SHP77 treated with DMSO at 0.1 percent for 48 hours (cell line): Measurements from ENCODE around the gene PLGRKT.
"Not testable (repeated sequence)": the region's sequence is repeated elsewhere in the genome, so short reads cannot be mapped to it uniquely, and the experiment has no call there.

Experiments used
- DNase-seq: peaks from one replicate; lab custom pipeline; 2025; lab: John Stamatoyannopoulos, UW

Gene PLGRKT

DNA sequence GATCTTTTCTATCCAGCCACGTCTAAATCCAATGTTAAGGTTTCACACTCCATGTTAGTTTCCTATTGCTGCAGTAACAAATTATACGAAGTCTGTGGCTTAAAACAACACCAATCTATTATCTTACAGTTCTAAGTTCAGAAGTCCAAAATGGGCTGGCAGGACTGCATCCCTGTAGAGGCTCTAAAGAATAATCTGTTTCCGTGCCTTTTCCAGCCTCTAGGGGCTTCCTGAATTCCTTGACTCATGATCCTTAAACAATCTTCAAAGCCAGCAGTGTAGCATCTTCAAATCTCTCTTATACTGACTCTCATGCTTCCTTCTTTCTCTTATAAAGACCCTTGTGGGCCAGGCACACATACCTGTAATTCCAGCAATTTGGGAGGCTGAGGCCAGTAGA, 6.8 kb downstream of the PLGRKT start:
- no peak for DNase-seq

DNA sequence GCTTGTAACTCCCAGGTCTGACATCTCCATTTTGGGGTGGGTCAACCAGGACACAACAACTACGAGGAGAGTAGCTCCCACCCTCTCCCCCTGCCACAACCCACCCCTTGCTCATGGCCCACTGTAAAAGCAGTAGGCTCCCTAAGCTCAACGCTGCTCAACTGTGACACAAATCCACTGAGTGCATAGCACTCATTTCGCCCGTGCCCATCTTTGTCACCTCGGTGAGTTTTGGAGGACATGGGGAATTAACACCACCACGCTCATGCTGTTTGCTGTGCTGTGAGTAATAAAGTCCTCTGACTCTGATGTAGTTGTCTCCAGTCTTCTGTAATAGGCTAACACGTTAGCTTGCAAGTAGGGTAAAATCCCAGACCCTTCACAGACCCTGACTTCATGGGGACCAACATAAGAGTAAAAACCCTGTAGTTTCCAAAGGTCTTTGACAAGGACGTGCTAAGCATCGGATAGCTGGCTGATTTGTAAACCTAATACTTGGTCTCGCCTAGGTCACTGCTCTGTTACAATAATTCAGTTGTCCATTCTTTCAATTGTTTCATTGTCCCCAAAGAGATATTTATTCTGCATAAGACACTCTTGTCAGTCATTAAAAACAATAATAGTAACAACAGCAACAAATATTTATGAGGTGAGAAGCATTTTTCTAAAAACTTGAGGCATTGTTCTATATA, 7.7 kb downstream of the PLGRKT start:
- DNase-seq: no peak

DNA sequence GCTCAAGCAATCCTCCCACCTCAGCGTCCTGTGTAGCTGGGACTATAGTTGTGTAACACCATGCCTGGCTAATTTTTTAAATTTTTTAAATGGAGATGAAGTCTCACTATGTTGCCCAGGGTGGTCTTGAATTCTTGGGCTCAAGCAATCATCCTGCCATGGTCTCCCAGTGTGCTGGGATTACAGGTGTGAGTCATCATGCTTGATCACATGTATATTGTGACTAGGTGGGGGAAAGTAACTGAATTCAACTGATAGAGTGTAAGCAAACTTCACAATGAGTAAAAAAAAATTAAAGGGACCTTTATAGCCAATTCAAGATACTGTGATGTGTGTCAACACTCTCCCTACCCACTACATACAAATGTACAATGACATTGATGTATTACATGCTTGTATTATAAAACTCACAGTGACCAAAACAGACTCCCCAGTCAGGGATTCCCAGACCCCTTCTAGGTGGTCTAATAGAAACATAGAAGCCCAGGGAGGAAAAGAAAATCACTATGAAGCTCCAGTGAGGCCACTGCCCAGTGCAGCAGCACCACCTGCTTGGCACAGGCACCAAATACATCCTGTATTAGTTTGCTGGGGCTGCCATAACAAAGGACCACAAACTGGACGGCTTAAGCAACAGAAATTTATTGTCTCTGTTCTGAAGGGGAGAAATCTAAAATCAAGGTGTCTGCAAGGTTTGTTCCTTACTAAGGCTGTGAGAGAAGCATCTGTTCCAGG, 8.8 kb downstream of the PLGRKT start:
- no peak for DNase-seq

DNA sequence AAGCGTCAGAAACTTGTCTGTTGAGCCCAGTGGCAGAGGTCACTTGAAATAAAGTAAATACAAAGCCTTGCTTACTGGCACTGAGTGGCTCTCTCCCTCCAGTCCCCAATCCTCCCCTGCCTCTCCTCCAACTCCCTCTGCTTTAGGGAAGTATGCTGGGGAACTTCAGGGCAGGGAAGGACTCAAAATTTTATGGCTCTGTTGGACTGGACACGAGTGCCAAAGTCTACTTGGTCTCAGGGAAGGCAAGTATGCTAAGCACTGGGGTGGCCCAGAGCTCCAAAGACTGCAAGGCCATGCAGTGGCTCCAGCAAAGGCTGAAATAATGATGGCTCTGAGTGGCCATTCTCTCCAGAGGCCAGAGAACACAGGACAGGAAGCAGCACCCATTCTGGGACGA, 9.6 kb downstream of the PLGRKT start:
- no peak for DNase-seq

DNA sequence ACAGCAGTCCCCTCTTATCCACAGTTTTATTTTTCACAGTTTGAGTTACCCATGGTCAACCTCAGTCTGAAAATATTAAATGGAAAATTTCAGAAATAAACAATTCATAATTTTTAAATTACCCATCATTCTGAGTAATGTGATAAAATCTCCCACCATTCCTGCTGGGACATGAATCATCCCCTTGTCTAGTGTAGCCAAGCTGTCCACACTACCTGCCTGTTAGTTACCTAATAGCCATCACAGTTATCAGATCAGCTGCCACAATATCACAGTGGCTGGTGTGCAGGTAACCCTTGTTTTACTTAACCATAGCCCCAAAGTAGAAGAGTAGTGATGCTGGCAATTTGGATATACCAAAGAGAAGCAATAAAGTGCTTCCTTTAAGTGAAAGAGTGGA, 10.7 kb downstream of the PLGRKT start:
- no peak for DNase-seq

DNA sequence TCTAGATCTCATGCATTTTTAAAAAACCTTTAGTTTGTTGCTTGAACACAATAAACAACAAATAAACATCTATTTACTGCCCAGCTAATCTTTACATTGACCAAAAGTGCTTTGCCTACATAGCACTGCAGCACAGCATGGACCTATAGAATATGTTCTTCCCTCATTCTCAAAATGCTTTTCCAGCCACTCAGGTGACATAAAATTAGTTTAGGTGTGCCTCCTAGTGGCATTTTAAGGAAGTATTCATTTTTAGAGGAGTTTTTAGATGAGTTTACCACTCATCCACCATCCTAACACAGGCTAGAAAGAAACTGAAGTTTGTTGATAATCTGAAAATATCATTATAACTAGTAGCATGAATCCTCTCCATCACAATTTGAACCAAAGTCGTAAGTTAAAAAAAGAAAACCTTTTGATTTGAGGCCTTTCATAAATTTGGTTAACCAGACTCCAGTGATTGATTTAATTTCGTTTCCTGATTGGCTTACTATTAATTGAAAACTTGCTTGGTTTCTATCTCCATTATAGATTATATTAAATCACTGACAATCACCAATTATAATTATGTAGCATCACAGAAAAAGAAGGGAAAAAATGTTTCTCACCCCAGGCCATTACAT, 12.6 kb downstream of the PLGRKT start:
- DNase-seq: no peak

DNA sequence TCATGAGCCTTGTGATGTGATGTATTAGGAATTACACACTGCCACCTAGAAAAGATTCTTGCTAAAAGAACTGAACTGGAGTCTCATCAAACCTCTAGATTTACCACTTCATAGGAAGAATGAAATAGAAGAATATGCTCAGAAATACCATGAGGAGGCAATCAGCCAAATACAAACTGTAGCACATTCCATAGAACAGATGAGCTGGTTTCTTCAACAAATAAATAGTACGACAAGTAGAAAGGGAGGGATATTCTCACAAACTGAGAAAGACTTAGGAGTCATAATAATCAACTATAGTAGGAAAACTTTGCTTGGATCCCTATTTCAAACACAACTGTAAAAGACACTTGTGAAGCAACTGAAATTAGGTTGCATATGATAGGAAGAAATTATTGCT, 15.4 kb downstream of the PLGRKT start:
- DNase-seq: no peak

DNA sequence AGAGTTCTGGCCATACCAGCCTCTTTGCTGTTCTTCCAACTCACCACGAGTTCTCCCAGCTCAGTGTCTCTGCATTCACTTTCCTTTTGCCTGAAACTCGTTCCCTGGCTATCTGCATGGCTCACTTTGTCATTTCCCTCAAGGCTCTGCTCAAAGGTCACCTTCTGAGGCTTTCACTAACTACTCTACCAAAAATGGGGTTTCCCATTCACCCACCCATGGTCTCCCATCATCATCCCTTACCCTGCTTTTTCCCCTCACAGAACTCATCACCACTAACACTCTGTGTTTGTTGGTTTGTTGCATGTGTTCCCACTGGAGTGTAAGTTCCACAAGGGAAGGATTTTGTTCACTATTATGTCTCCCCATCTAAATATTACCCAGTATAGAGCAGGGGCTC, 16.6 kb downstream of the PLGRKT start:
- no peak for DNase-seq

DNA sequence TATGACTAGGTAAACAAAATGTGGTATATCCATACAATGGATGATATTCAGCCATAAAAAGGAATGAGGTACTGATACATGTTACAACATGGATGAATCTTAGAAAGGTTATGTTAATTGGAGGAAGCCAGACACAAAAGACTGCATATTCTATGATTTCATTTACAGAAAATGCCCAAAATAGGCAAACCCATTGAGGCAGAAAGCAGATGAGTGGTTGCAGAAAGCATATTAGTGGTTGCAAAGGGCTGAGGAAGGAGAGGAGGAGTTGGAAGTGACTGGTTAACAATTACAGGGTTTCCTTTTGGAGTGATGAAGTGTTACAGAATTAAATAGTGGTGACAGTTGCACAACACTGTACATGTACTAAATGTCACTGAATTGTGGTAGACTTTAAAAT, 17.7 kb downstream of the PLGRKT start:
- DNase-seq: no peak

DNA sequence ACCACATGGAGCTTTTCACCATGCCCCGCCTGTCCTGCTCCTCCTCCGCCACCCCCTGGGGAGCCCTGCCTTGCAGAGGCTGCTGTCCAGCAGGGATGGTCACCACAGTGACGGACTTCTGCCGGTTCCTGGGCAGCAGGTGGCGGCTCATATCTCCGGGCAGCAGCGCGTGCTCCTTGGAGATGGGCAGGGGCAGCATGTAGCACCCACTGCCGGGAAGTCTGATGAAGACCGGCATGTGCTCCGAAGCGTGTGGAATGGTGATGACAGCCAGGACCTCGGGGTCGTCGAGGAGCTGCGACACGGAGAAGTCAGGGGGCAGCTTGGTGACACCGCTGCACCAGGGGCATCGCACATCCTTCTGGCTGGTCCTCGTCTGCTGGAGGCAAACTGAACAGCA, 19.2 kb downstream of the PLGRKT start:
- DNase-seq: no peak

DNA sequence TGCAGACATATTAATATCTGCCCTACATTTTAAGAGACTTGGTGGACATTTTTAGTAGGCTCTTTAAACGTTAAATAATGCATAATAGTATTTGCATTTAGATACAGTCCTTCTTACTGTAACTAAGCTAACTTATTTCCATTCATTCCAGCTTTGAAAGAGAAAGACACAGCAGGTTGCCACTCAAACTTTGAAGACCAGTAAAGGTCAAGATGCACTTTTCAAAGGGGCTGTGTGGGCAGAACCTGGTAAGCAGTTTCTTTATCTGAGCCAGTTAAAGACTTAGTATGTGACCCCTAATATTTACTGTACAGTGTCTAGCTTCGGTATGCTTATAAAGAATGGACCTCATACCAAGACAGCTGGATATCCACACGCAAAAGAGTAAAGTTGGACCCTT, 20.8 kb downstream of the PLGRKT start:
- no peak for DNase-seq

DNA sequence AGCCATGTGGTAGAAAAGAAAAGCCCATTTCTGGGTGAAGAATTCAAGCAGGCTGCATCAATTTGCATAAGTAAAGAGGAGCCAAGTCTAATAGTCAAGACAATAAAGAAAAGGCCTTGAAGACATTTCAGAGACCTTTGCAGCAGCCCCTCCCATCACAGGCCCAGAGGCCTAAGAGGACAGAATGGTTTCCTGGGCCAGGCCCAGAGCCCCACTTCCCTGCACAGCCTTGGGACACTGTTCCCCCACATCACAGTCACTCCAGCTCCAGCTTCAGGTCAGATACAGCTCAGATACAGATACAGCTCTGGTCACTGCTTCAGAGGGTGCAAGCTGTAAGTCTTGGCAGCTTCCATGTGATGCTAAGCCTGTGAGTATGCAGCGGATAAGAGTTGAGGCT, 29.1 kb downstream of the PLGRKT start:
- no peak for DNase-seq

DNA sequence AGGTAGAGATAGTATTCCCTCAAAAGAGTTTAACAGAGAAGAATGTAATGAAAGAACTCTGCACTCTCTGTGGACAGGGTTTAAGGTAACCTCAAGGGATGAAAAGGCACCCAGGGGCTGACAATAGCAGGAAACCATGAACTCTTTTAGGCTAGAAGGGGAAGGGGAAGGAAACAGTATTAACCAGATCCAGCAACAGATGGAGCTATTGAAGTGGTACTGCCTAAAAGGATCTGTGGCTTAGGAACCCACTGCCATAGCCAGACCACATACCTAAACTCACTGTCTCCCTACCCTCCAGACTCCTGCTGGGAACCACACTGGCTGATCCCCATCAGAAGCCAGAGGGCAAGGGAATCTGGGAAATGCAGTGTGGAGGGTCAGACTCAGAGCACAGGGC, 35.5 kb downstream of the PLGRKT start:
- DNase-seq: no peak

DNA sequence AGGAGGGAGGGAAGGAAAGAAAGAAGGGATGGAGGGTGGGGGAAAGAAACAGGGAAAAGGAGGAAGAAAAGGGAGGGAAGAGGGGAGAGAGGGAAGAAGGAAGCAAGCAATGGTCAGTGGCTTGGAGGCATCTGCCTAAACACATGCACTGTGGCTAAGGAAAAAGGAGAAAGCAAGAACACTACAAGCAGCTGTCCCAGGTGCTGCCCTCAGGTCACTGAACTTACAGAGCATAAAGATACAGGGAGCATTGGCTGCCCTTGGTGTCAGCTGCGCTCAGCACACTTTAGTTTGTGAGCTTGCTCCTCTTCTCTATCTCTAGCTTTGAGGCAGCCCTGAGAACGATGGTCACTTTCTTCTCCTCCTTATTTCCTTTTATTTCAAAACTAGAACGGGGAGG, 40.2 kb downstream of the PLGRKT start:
- not testable (repeated sequence) for DNase-seq

DNA sequence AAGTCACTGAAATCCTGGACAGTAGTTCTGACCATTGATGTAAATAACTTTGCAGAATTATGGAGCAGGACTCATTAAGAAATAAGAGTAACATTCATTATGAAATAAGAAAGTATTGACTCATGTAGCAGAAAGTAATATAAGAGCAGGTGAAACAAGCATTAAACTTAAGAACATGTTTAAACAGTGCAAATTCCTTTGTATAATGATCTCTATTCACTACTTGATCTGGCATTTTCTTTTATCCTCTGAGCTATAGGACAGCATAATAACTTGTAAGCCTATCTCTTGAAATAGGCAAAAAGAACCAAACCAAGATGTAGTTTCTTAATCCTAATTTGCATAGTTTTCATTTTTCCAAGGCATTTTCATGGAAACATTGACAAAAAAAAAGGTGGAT, 42.3 kb downstream of the PLGRKT start:
- no peak for DNase-seq

DNA sequence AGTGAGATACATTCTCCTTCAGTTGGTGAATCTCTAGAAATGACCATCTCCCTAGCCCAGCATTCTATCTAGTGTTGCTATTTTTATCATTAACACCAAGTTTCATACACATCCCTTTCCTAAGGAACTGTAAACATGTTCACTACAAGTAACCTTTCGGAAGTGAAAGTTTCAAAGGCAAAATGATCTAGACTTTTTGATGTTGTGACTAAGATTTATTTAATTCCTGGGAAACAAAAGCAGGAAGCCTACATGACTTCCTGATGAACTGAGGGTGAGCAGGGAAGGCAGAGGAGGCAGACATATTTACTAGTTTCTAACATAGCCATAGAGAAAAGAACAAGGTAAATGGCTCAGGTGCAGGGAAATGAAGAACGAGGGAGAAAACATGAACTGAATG, 43.7 kb downstream of the PLGRKT start:
- not testable (repeated sequence) for DNase-seq

DNA sequence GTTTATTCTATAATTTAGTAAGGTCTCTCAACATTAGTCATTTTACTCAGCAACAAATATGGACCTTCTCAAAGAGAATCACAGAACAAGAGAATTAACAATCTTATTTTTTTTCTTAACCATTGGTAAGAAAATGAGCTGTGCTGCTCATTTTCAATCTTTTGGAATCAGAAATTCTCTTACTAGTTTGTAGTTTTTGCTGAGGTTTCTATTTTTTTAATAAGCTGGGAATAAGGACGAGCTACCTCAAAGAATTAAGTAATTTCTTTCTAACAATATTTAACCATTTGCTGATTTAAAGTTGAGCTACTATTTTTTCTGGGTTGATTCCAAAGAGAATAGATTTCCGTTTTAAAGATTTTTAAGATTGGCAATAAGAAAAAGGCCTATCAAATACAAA, 44.2 kb downstream of the PLGRKT start:
- DNase-seq: no peak

DNA sequence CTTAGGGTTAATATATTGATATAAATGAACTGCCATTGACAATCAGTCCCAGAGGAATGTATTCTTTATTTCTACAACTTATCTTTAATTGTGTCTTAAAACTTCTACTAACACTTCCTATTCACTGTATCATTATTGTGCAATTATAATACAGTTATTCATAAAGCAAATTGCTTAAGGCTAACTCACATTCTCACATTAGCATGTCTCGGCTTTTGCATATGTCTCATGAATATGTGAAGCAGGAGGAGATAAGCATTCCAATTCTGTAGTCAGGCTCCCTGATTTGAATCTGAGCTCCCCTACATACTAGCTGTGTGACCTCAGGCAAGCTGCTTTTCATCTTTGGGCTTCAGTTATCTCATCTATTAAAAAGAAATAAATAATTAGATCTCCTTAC, 45.4 kb downstream of the PLGRKT start:
- DNase-seq: no peak

DNA sequence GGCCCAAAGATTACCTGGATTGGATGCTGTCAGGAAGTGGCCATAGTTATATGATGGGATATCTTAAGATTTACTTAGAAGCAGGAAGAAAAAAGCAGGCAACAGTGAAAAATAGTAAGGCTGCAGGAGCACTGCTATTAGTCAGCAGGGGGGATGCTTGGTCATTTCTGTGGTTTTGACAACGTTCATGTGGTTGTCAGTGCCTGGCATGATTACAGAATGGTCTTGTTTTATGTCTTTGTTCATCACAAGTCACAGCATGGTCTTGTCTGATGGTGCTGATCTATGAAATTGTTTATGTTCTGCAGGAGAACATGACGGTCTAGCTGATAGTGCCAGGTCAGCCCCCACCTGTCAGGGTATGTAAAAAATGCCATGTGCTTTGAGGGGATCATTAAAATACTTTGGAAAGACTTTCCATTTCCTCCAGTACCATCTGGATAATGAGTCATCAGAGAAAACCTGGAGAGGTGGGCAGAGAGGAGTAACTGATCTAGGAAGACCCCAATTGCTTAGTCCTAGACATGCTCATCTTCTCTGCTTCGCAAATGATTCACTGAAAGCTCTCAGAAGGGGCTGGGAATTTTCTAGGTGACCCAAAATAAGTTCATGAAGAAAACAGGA, 48.5 kb downstream of the PLGRKT start:
- DNase-seq: no peak

DNA sequence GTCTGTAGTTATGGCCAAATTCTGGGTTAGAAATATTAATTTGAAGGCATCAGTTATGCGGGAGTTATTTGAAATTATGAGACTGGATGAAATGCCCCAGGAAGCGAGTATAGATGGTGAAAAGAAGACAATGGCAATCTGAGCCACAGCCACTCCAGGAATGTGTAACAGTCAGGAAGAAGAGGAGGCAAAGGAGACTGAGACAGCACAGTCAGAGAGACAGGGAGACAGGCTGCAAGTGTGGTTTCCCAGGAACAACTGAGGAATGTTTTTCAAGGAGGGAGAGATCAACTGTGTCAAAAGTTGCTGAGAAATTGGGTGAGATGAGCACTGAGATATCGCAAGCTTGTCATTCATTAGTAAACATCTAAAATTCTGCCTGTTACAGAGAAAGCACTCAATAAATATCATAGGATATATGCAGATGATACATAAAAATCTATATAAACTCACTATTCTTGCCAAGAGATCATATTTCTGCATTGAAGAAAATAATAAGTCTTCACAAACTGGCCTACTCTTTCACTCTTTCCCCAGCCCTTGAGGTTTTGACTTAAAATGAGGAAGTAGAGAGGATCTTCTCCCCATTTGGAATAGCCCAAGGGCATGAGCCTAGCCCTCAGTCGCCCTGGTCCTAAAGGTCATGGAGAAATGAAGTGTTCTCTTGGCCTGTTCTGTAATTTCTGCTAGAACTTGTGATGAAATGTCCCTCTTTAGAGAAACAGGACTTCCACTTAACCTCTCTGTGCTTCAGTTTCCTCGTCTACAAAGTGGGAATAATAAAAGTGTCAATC, 49.5 kb downstream of the PLGRKT start:
- DNase-seq: no peak

DNA sequence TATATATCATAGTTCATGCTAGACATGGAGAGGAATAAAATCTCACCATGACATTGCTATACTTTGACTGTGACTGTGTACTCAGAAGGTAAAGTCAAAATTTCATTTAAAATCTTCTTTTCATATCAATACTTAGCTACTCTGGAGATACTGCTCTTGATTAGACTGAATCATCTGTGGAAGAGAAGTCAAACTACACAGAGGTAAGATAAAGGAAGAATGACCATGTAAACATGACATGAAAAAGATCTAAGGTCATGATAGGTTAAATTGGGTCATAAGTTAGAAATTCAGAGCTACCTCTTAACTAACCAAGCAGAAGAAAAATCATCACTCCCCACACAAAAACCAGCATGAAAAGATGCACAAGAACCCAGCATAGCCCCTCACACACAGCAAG, 53.3 kb downstream of the PLGRKT start:
- DNase-seq: no peak

DNA sequence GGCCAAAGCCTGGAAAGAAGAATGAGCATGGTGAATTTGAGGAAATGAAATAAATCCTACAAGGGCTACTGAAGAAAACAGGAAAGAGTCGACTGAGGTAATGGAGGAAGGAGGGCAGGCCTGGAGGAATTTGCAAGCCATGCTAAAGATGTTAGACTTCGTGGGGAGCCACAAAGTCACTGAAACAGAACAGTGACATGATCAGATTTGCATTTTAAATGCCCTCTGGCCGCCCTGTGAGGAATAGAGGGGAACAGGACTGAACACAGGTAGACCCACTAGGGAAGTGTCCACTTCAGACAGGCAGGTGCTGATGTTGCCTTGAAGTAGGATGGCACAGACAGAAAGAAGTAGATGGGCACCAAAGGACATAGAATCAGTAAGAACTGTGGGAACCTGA, 55.2 kb downstream of the PLGRKT start:
- DNase-seq: no peak
